GM13976 (cell line): Measurements from ENCODE around the gene VPS37C.
"Not testable (repeated sequence)": the region's sequence is repeated elsewhere in the genome, so short reads cannot be mapped to it uniquely, and the experiment has no call there.

Experiments
- DNase-seq: peaks from one replicate; pipeline ENCODE4 v3.0.0; 2012; ENCODE audit warnings: low spot score
- CTCF ChIP-seq: IDR thresholded peaks from 2 replicates; pipeline ENCODE4 v1.5.1; 2012; ENCODE audit warnings: borderline replicate concordance, mild to moderate bottlenecking; ENCODE audit not compliant: insufficient read depth; ENCODE audit errors: extremely low read depth, missing control alignments, control extremely low read depth
- in situ Hi-C: fragments of 300-500 bp; cut with MboI; formaldehyde crosslinking; loops from one replicate; pipeline ENCODE4 v1.12.0; 2022; ENCODE audit warnings: low sequenced_read_pairs, mixed read lengths, inconsistent platforms; ENCODE audit not compliant: unreplicated experiment

The VPS37C gene

GRCh38 chr11:61168042-61168688, 6.9 kb upstream of the VPS37C start:
- no peak for DNase-seq
- no peak for TF ChIP-seq CTCF
- in situ Hi-C loops, result no loop called here

- DNase-seq, in situ Hi-C loops: not testable (repeated sequence)
These were observed 5.1 kb upstream of the VPS37C start for GRCh38 chr11:61166331-61166730.

GRCh38 chr11:61165785-61166184, 4.6 kb upstream of the VPS37C start:
- DNase-seq, in situ Hi-C loops: not testable (repeated sequence)

GRCh38 chr11:61164606-61165424, 3.6 kb upstream of the VPS37C start:
- TF ChIP-seq CTCF, result no peak
- DNase-seq, result no peak
- in situ Hi-C loops, result no loop called here

- in situ Hi-C loops, result no loop called here
- DNase-seq, result no peak
- TF ChIP-seq CTCF, result no peak
These were observed 2.7 kb upstream of the VPS37C start for GRCh38 chr11:61163714-61164605.

- DNase-seq, result no peak
These were observed 1.8 kb upstream of the VPS37C start for GRCh38 chr11:61163021-61163420.

More at GRCh38 chr11:61163021-61163420, 1.8 kb upstream of the VPS37C start:
- TF ChIP-seq CTCF, result no peak
- in situ Hi-C loops, result no loop called here
